Stimulated activated CD4-positive, alpha-beta T cell treated with anti-CD3 and anti-CD28 coated beads, Interleukin-2, amount 100 ng/mL, for 24 hours (primary cell): ENCODE measurements around the gene ARL10.

Experiments used
- DNase-seq, 2 donors: peaks; one replicate each; pipeline ENCODE4 v3.0.0-alpha.2; 2020

The ARL10 gene

GRCh38 chr5:176413255-176413565 lies 47.9 kb downstream of the ARL10 start:
- no peak for DNase-seq

- no peak for DNase-seq
Measured at GRCh38 chr5:176413709-176414191, 48.5 kb downstream of the ARL10 start.

- DNase-seq: no peak
Measured at GRCh38 chr5:176414704-176415103, 49.4 kb downstream of the ARL10 start.

- peak in 1 of 2 donors; percentile 13 for DNase-seq
Measured at GRCh38 chr5:176415240-176415951, 50.1 kb downstream of the ARL10 start.

- DNase-seq: peak; percentile 92 to 94
Measured at GRCh38 chr5:176415952-176416924, 51.0 kb downstream of the ARL10 start, which contains the start of gene CLTB. CLTB (minus strand) TSS chr5:176416539; CDS start chr5:176416363, 176 bp downstream.

- no peak for DNase-seq
Measured at GRCh38 chr5:176416965-176417364, 51.7 kb downstream of the ARL10 start.

- DNase-seq: no peak
Measured at GRCh38 chr5:176418251-176418650, 53.0 kb downstream of the ARL10 start.

- DNase-seq: no peak
Measured at GRCh38 chr5:176420086-176420485, 54.8 kb downstream of the ARL10 start.

- DNase-seq: no peak
Measured at GRCh38 chr5:176420972-176421544, 55.8 kb downstream of the ARL10 start.

GRCh38 chr5:176424181-176424580 lies 58.9 kb downstream of the ARL10 start:
- no peak for DNase-seq

GRCh38 chr5:176425138-176425537 lies 59.9 kb downstream of the ARL10 start:
- no peak for DNase-seq

- DNase-seq: no peak
Measured at GRCh38 chr5:176425791-176426190, 60.5 kb downstream of the ARL10 start.

GRCh38 chr5:176426876-176427275 lies 61.6 kb downstream of the ARL10 start:
- DNase-seq: no peak

GRCh38 chr5:176427971-176428370 lies 62.7 kb downstream of the ARL10 start:
- DNase-seq: no peak

GRCh38 chr5:176429972-176430371 lies 64.7 kb downstream of the ARL10 start:
- DNase-seq: no peak
